Stimulated activated CD8-positive, alpha-beta memory T cell treated with anti-CD3 and anti-CD28 coated beads, Interleukin-15, amount 100 ng/mL, for 48 hours (primary cell): Measurements from ENCODE around the gene RIPK3.
"Not testable (repeated sequence)": the region's sequence is repeated elsewhere in the genome, so short reads cannot be mapped to it uniquely, and the experiment has no call there.

Experiments
- DNase-seq, 2 donors: peaks; one replicate each; pipeline ENCODE4 v3.0.0-alpha.2; 2020; ENCODE audit warnings: low read depth in 2 of 2

Gene RIPK3

DNA sequence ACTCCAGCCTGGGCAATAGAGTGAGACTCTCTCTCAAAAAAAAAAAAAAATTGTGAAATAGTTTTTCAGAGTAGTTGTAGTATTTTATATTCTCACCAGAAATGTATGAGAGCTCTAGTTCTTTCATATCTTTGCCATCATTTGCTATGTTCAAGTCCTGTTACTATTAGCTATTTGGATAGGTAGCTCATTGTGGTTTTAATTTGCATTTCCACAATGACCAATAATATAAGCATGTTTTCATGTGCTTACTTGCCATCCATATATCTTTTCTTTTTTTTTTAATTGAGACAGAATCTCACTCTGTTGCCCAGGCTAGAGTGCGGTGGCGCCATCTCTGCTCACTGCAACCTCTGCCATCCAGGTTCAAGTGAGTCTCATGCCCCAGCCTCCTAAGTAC is 8.4 kb upstream of the RIPK3 start:
- DNase-seq: no peak

DNA sequence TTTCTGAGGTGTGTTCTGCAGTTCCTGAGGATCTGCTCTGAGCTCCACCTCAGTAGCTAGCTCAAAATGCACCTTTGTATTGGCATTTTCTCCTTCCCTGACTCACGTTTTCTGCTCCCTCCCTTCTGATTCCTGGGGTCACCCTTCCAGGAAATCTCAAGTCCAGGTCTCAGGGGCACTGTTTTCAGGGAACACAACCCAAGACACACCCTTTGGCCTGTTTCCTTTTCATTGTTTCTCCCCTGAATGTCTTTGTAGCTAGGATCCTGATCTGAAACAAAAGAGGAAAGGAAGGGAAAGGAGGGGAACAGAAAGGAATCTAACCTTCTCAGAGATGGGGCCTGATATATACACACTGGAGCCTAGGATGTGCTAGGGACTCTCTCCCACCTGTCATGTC is 7.3 kb upstream of the RIPK3 start:
- DNase-seq: no peak

GRCh38 chr14:24343795-24344660 is 4.2 kb upstream of the RIPK3 start:
- no peak for DNase-seq

DNA sequence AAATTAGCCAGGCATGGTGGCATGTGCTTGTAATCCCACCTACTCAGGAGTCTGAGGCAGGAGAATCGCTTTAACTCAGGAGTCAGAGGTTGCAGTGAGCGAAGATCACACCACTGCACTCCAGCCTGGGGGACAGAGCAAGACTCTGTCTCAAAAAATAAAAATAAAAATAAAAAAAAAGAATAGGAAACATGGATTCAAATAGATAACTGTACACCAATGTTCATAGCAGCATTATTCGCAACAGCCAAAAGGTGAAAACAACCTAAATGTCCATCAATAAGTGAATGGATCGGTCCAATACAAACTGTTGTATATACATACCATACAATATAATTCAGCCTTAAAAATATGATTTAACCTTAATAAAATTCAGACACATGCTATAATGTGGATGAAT is 3.1 kb upstream of the RIPK3 start:
- no peak for DNase-seq

GRCh38 chr14:24340606-24341005 is 815 bp upstream of the RIPK3 start:
- DNase-seq: no peak

GRCh38 chr14:24338843-24339242 is 948 bp downstream of the RIPK3 start:
- DNase-seq: no peak

GRCh38 chr14:24337824-24338175 is 2.0 kb downstream of the RIPK3 start:
- DNase-seq: no peak

- DNase-seq: no peak
Measured at GRCh38 chr14:24337144-24337823, 2.5 kb downstream of the RIPK3 start.

GRCh38 chr14:24335461-24336171 is 4.2 kb downstream of the RIPK3 start:
- DNase-seq: no peak

- DNase-seq: no peak
Measured at GRCh38 chr14:24334431-24335291, 5.1 kb downstream of the RIPK3 start, which contains the start of gene ADCY4. ADCY4 (minus strand) TSS chr14:24335071; CDS start chr14:24334652, 419 bp downstream.

DNA sequence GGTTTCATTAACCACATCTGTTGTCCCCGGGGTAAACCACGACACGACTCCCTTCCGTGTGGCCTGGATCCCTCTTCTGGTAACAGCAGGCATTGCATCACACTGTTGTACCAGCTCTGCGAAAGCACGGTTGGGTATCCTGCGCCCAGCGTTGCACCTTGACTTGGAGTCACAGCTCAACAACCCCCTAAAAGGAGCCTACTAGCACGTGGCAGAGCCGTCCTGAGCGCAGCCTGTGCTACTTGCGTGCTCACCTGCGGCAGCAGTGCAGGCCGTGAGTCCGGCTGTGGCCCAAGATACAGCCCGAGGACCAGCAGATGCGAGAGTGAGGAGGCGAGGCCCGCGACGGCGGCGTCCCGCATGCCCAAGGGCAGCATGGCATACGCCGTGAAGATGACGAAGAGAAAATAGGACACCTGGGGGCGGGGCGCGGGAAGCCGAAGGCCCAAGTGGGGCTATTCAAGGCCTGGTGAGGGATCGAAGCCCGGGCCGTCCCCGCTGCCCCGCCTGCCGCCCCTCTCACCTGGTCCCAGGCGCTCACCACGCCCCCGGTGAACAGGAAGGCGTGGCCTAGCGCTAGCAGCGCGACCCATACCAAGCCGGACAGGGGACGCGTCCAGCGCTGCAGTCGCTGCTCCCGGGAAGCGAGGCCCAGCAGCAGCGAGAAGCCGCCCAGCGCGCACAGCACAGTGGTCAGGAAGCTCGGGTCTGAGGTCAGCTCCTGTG is 7.4 kb downstream of the RIPK3 start:
- peak; percentile 65 to 68 for DNase-seq

GRCh38 chr14:24331731-24332267 is 8.0 kb downstream of the RIPK3 start:
- no peak for DNase-seq

GRCh38 chr14:24330973-24331674 is 8.7 kb downstream of the RIPK3 start:
- DNase-seq: no peak

- peak; percentile 54 to 70 for DNase-seq
Measured at GRCh38 chr14:24329736-24330135, 10.1 kb downstream of the RIPK3 start.

DNA sequence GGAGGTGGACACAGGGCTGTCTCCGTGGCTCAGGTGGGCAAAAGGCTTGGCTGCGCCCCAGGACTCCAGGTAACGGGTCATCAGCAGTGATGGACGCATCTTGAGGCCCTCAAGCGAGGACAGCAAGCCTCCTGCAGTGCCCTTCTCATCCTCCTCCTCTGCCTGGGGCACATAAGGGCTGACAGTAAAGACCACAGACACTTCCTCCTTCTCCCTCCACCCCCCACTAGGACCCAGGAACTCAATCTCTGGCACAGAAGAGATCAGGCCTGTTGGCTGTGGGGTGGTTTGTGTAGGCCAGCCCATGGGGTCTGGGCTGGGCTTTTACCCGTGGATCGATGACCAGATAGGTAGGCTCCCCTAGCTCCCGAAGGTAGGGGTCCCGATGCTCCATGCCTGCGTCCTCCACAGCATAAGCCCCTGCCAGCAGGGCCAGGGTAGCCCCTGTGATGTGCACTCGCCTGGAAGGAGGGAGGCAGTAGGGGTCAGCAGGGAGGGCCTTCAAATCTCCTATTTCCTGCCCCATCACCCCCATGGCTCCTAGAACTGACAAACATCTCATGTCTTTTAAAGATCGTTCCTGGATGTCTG is 10.6 kb downstream of the RIPK3 start:
- DNase-seq: no peak

- DNase-seq: not testable (repeated sequence)
Measured at GRCh38 chr14:24327914-24328313, 11.9 kb downstream of the RIPK3 start.

DNA sequence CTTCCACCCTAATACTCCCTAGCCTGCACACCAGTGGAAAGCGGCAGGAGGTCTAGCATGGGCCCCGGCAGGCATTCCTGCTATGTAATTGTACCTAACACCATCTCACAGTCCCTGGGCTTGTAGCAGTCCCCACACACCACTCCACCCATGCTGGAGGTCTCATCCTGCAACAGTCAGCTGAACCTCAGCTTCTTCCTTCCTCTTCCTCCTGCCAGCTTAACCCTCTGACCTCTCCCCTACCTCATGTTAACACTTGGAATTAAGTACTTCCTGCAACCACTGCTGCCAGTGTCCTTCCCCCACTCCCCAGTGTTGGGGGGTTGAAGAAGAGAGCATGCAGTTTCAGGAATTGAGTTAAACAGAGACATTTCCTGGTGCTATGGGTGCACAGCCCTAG is 12.5 kb downstream of the RIPK3 start:
- DNase-seq: no peak

DNA sequence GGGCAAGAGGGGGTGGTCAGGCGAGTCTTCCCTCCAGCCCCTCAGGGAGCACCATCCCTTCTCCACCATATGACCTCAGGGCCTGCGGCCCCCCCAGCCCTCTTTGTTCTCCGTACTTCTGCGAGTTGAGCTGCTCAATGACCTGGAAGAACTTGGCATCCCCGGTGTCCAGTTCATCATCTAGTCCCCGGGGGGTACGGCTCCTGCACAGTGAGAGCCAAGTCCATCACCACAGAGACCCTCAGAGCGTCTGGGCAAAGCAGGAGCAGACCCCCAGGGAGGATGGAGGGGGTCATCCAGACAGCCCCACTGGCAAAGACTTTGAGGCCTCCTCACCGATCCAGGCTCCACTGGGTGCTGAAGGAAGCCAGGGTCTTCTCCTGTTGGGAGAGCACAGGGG is 13.8 kb downstream of the RIPK3 start:
- DNase-seq: no peak

GRCh38 chr14:24325041-24325530 is 14.7 kb downstream of the RIPK3 start:
- no peak for DNase-seq
